ENCODE measurements around the gene UFD1. TPM values are rescaled to one million over a fixed set of nuclear protein-coding genes. Genes with fewer than 3 reads are reported as not detected.

UFD1 gene
- total and polyA plus RNA-seq, 9 of the 15 experiments (the other 6 are each of a cell fraction or from before 2014, with no cell fraction given) = 238 to 645 (median 363) TPM

DNA sequence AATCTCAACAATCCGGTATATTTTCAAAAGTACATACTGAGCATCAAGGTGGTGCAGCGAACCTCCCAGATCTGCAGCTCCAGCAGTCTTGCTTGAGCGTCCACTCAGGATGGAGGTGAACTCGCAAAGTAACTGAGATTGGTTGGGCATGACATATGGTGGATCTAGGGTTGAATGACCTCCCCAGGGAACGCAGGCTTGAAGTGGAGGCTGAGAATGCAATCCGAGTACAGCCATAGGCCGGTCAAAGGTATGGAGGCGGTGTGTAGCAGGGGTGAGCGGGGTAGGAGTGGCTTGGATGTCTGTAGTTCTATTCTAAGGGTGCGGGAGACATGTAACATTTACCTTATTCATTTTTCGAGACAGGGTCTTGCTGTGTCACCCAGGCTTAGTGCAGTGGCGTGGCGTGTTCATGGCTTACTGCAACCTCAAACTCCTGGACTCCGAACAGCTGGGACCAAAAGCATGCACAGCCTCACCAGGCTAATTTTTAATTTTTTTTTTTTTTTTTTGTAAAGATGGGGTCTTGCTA, 30.9 kb downstream of the UFD1 start:
- POLR2A ChIA-PET = interaction anchor here (0.6 to 11.7 kb wide), 15 partner anchors 8 to 337 kb away, joined by 3 to 284 read pairs (median 5); partner anchors contain the start of genes CDC45, HIRA and MRPL40
- Histone ChIP-seq H3K36me3 (ENCODE audit: control insufficient read depth, insufficient read depth, low read length) (peaks cover 86% of the 10 kb centered on the region), H4K20me1 (replicated peaks; ENCODE audit: control insufficient read depth, insufficient read depth, low read length) (peaks cover 26% of the 10 kb centered on the region), H3K4me3 (peak overlapping the region; percentile 73), H3K9me3 (replicated peaks; ENCODE audit: control insufficient read depth, insufficient read depth, low read depth, low read length) (no peaks in the 10 kb centered on the region), H3K27me3 (ENCODE audit: control insufficient read depth in 2 of 2, insufficient read depth in 2 of 2, low read length in 2 of 2) (no peaks in the 10 kb centered on the region), H3K9me1 (ENCODE audit: control insufficient read depth, insufficient read depth, low read length) (no peaks in the 10 kb centered on the region), H3K9ac (ENCODE audit: insufficient read depth in 1 of 2, low read depth in 2 of 2, low read length in 2 of 2) (peak overlapping the region; percentile 89 to 97), H2AFZ (ENCODE audit: low read depth, low read length) (peak overlapping the region; percentile 94), H3K79me2 (ENCODE audit: control insufficient read depth, insufficient read depth, low read length) (peaks cover 52% of the 10 kb centered on the region), H3K27ac (ENCODE audit: extremely low read depth, low read depth, low read length) (peak overlapping the region; percentile 86), H3K4me2 (ENCODE audit: insufficient read depth, low read length) (peak overlapping the region; percentile 97), H3K4me1 (replicated peaks in 1 of 2; ENCODE audit: control insufficient read depth in 2 of 2, insufficient read depth in 2 of 2, low read length in 2 of 2) (peaks cover 27 to 38% of the 10 kb centered on the region in 2 experiments)
- intact Hi-C loops (cut with micrococcal nuclease) = loop anchor here (10.0 kb wide), 1 partner anchor 177 kb away; no protein-coding TSS in a partner anchor
- WGBS (ENCODE audit: insufficient coverage, low coverage, missing lambda C conversion rate) = 32% methylated on average over 14 of the region's 14 CpGs
- CTCF ChIA-PET (ENCODE audit: low intra/inter-chr PET ratio) = interaction anchor here (0.7 kb wide), 1 partner anchor 308 kb away, joined by 4 read pairs; no protein-coding TSS in a partner anchor
- peak; percentile 72 to 86 (median 84) for DNase-seq (ENCODE audit: extremely low read depth in 1 of 4, low spot score in 3 of 4)
- peak; percentile 49 for ATAC-seq
- in situ Hi-C loops (cut with MboI) = no loop called here
- BruUV-seq (replicated peaks) = TSS peak; percentile 74
- peak; percentile 32 for FAIRE-seq
- TF ChIP-seq, protein P1, sequence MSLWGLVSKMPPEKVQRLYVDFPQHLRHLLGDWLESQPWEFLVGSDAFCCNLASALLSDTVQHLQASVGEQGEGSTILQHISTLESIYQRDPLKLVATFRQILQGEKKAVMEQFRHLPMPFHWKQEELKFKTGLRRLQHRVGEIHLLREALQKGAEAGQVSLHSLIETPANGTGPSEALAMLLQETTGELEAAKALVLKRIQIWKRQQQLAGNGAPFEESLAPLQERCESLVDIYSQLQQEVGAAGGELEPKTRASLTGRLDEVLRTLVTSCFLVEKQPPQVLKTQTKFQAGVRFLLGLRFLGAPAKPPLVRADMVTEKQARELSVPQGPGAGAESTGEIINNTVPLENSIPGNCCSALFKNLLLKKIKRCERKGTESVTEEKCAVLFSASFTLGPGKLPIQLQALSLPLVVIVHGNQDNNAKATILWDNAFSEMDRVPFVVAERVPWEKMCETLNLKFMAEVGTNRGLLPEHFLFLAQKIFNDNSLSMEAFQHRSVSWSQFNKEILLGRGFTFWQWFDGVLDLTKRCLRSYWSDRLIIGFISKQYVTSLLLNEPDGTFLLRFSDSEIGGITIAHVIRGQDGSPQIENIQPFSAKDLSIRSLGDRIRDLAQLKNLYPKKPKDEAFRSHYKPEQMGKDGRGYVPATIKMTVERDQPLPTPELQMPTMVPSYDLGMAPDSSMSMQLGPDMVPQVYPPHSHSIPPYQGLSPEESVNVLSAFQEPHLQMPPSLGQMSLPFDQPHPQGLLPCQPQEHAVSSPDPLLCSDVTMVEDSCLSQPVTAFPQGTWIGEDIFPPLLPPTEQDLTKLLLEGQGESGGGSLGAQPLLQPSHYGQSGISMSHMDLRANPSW (CRISPR knock-in tag; IDR thresholded peaks at IDR 0.05) = peak; percentile 93; the same call in 1 of the 2 replicates
- no peak for TF ChIP-seq SETDB1 (IDR thresholded peaks at IDR 0.05; ENCODE audit: low read length)
- TF ChIP-seq MAZ (CRISPR knock-in tag; conservative IDR thresholded peaks at IDR 0.05 in 1 of 2, IDR thresholded peaks at IDR 0.05 in 1 of 2) = no peak
- TF ChIP-seq, protein P2, sequence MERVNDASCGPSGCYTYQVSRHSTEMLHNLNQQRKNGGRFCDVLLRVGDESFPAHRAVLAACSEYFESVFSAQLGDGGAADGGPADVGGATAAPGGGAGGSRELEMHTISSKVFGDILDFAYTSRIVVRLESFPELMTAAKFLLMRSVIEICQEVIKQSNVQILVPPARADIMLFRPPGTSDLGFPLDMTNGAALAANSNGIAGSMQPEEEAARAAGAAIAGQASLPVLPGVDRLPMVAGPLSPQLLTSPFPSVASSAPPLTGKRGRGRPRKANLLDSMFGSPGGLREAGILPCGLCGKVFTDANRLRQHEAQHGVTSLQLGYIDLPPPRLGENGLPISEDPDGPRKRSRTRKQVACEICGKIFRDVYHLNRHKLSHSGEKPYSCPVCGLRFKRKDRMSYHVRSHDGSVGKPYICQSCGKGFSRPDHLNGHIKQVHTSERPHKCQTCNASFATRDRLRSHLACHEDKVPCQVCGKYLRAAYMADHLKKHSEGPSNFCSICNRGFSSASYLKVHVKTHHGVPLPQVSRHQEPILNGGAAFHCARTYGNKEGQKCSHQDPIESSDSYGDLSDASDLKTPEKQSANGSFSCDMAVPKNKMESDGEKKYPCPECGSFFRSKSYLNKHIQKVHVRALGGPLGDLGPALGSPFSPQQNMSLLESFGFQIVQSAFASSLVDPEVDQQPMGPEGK (CRISPR knock-in tag; IDR thresholded peaks at IDR 0.05; ENCODE audit: borderline replicate concordance) = no peak
- TF ChIP-seq, protein P3, sequence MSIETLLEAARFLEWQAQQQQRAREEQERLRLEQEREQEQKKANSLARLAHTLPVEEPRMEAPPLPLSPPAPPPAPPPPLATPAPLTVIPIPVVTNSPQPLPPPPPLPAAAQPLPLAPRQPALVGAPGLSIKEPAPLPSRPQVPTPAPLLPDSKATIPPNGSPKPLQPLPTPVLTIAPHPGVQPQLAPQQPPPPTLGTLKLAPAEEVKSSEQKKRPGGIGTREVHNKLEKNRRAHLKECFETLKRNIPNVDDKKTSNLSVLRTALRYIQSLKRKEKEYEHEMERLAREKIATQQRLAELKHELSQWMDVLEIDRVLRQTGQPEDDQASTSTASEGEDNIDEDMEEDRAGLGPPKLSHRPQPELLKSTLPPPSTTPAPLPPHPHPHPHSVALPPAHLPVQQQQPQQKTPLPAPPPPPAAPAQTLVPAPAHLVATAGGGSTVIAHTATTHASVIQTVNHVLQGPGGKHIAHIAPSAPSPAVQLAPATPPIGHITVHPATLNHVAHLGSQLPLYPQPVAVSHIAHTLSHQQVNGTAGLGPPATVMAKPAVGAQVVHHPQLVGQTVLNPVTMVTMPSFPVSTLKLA (conservative IDR thresholded peaks at IDR 0.05) = no peak
- TF ChIP-seq ZKSCAN8 (CRISPR knock-in tag; IDR thresholded peaks at IDR 0.05) = no peak
- 0 out of 2 replicates have a peak, but pooled peaks have one; percentile 4 for TF ChIP-seq TARDBP (IDR thresholded peaks at IDR 0.05)
- TF ChIP-seq PCBP2 (IDR thresholded peaks at IDR 0.05; ENCODE audit: low read depth, low read length, poor library complexity, severe bottlenecking) = no peak
- TF ChIP-seq NR3C1 (CRISPR knock-in tag; IDR thresholded peaks at IDR 0.05) = no peak
- TF ChIP-seq STAG1 (CRISPR knock-in tag; IDR thresholded peaks at IDR 0.05; ENCODE audit: borderline replicate concordance) = no peak
